HCT116 (cell line): ENCODE measurements around the gene DYNLT1. TPM values are rescaled to one million over a fixed set of nuclear protein-coding genes. Genes with fewer than 3 reads are reported as not detected.
"Not testable (repeated sequence)": the region's sequence is repeated elsewhere in the genome, so short reads cannot be mapped to it uniquely, and the experiment has no call there.

Experiments used
- ATAC-seq: fragments of 200-7000 bp; cut with Tn5 transposase; 2 replicates; pipeline ENCODE4 v1.9.1; 2020; ENCODE audit warnings: mild to moderate bottlenecking, moderate library complexity
- BruUV-seq: library from RNA; stranded (reverse); fragments of 400-500 nt; replicated peaks from 2 replicates; lab custom pipeline; 2021; lab: Mats Ljungman, UMichigan
- CTCF ChIA-PET: fragments of 300-600 bp; sonication (Branson Sonifier 250); formaldehyde crosslinking; loops from one replicate; lab custom pipeline; 2021; ENCODE audit warnings: antibody characterized with exemption; lab: Charles Lee
- POLR2A ChIA-PET: fragments of 300-600, 350-600 bp; sonication (Branson Sonifier 250); formaldehyde crosslinking; loops from one replicate; lab custom pipeline; 2021; ENCODE audit warnings: antibody characterized with exemption; lab: Charles Lee
- RAD21 ChIA-PET, 2 experiments: fragments of 300-600 bp; sonication (Branson Sonifier 250); formaldehyde crosslinking; loops; one replicate each; lab custom pipeline; 2023; ENCODE audit warnings: low total read pairs in 2 of 2; ENCODE audit not compliant: uncharacterized antibody in 2 of 2, unreplicated experiment in 2 of 2, low non-redundant PET in 1 of 2; lab: Charles Lee
- DNase-seq: peaks from one replicate; pipeline ENCODE4 v3.0.0-alpha.2; 2010; ENCODE audit warnings: low read depth, low spot score
- H2AFZ ChIP-seq: fragments of 200-600 bp; shearing (Covaris generic), sonication (generic); 2 replicates; pipeline ENCODE4 v1.6.1; 2017; ENCODE audit warnings: low read depth, mixed run types, mixed read lengths, antibody characterized with exemption, low read length; ENCODE audit not compliant: poor library complexity, severe bottlenecking
- H3K27ac ChIP-seq: 2 replicates; pipeline ENCODE4 v1.5.1; 2012; ENCODE audit warnings: low read depth, low read length
- H3K27me3 ChIP-seq: fragments of 200-600 bp; sonication (generic); 2 replicates; pipeline ENCODE4 v1.6.1; 2016; ENCODE audit warnings: mixed run types, low read length, mixed read lengths; ENCODE audit not compliant: insufficient read depth
- H3K36me3 ChIP-seq, 2 experiments: fragments of 200-500 bp in 1 of 2; fragments of 200-600 bp in 1 of 2; sonication (Bioruptor generic) in 1 of 2; sonication (generic) in 1 of 2; 2 replicates each; pipeline versions ENCODE4 v1.5.1 to v1.6.1; 2014 to 2016; ENCODE audit warnings: low read length in 2 of 2, inconsistent platforms in 1 of 2, mixed read lengths in 1 of 2, mixed run types in 1 of 2; ENCODE audit not compliant: insufficient read depth in 2 of 2, control insufficient read depth in 1 of 2
- H3K4me1 ChIP-seq, 2 experiments: fragments of 200-600 bp in 1 of 2; sonication (generic) in 1 of 2; 2 replicates each; pipeline versions ENCODE4 v1.5.1 to v1.6.1; 2012 to 2017; ENCODE audit warnings: low read length in 2 of 2, inconsistent platforms in 1 of 2, mild to moderate bottlenecking in 1 of 2, mixed read lengths in 1 of 2, mixed run types in 1 of 2, moderate library complexity in 1 of 2; ENCODE audit not compliant: insufficient read depth in 2 of 2, control insufficient read depth in 1 of 2
- H3K4me2 ChIP-seq: fragments of 200-600 bp; sonication (generic); 2 replicates; pipeline ENCODE4 v1.6.1; 2017; ENCODE audit warnings: mixed run types, low read length, mixed read lengths
- H3K4me3 ChIP-seq, 2 experiments: fragments of 200-600 bp in 1 of 2; sonication (generic) in 1 of 2; replicated peaks in 1 of 2; 2 replicates each; pipeline ENCODE4 v1.5.1; 2011 to 2016; ENCODE audit warnings: low read length in 2 of 2, control low read depth in 1 of 2, low read depth in 1 of 2, mild to moderate bottlenecking in 1 of 2, mixed read lengths in 1 of 2, mixed run types in 1 of 2
- H3K79me2 ChIP-seq: fragments of 200-600 bp; sonication (generic); 2 replicates; pipeline ENCODE4 v1.6.1; 2017; ENCODE audit warnings: mild to moderate bottlenecking, mixed run types, low read length, moderate library complexity, mixed read lengths; ENCODE audit not compliant: insufficient read depth
- H3K9ac ChIP-seq: fragments of 200-600 bp; sonication (generic); 2 replicates; pipeline ENCODE4 v1.6.1; 2016; ENCODE audit warnings: low read length, mixed read lengths
- H3K9me2 ChIP-seq: fragments of 200-600 bp; sonication (generic), shearing (Covaris generic); 2 replicates; pipeline ENCODE4 v1.6.1; 2017; ENCODE audit warnings: mixed run types, mild to moderate bottlenecking, moderate library complexity; ENCODE audit not compliant: insufficient read depth
- H3K9me3 ChIP-seq, 2 experiments: fragments of 200-500 bp in 1 of 2; fragments of 200-600 bp in 1 of 2; sonication (Bioruptor generic) in 1 of 2; sonication (generic) in 1 of 2; 2 replicates each; pipeline ENCODE4 v1.6.1; 2014 to 2017; ENCODE audit warnings: low read length in 2 of 2, mixed read lengths in 2 of 2, inconsistent platforms in 1 of 2, low read depth in 1 of 2, mild to moderate bottlenecking in 1 of 2, mixed run types in 1 of 2, moderate library complexity in 1 of 2; ENCODE audit not compliant: control insufficient read depth in 1 of 2, insufficient read depth in 1 of 2
- H4K20me1 ChIP-seq: fragments of 200-600 bp; sonication (generic), shearing (Covaris generic); 2 replicates; pipeline ENCODE4 v1.6.1; 2017; ENCODE audit warnings: mixed run types, mild to moderate bottlenecking, moderate library complexity; ENCODE audit not compliant: insufficient read depth
- EGR1 ChIP-seq: IDR thresholded peaks from 2 replicates; pipeline ENCODE4 v1.6.1; 2012; ENCODE audit warnings: low read depth
- ELF1 ChIP-seq: IDR thresholded peaks from 2 replicates; pipeline ENCODE4 v1.6.1; 2012; ENCODE audit warnings: low read depth, borderline replicate concordance
- EZH2phosphoT487 ChIP-seq: fragments of 200-600 bp; IDR thresholded peaks from 2 replicates; pipeline ENCODE4 v1.6.1; 2018; ENCODE audit warnings: antibody characterized with exemption, borderline replicate concordance
- FOSL1 ChIP-seq: IDR thresholded peaks from 2 replicates; pipeline ENCODE4 v1.6.1; 2012; ENCODE audit warnings: low read depth
- JUND ChIP-seq: IDR thresholded peaks from 2 replicates; pipeline ENCODE4 v1.6.1; 2012
- RAD21 ChIP-seq: IDR thresholded peaks from 2 replicates; pipeline ENCODE4 v1.6.1; 2012; ENCODE audit warnings: low read depth, mild to moderate bottlenecking
- SIN3A ChIP-seq: IDR thresholded peaks from 2 replicates; pipeline ENCODE4 v1.6.1; 2012; ENCODE audit warnings: low read depth
- SP1 ChIP-seq: IDR thresholded peaks from 2 replicates; pipeline ENCODE4 v1.6.1; 2012; ENCODE audit warnings: low read depth
- TCF7L2 ChIP-seq: IDR thresholded peaks from 2 replicates; pipeline ENCODE4 v1.7.0; 2011; ENCODE audit warnings: borderline replicate concordance, inconsistent platforms; ENCODE audit not compliant: insufficient read depth, insufficient read length; ENCODE audit errors: extremely low read depth
- intact Hi-C: fragments of 100-400 bp; cut with micrococcal nuclease; formaldehyde crosslinking; loops from 2 replicates; pipeline ENCODE4 v1.10.0; 2022
- total RNA-seq: library from RNA; stranded (reverse); gene quantifications from one replicate; pipeline ENCODE4 v1.2.1, GENCODE V29; 2021; ENCODE audit not compliant: unreplicated experiment
- TF ChIP-seq, protein P1 (sequence below): IDR thresholded peaks from 2 replicates; pipeline ENCODE4 v1.6.1; 2012
- TF ChIP-seq, protein P2 (sequence below): IDR thresholded peaks from 2 replicates; pipeline ENCODE4 v1.6.1; 2011; ENCODE audit warnings: mild to moderate bottlenecking, low read length, moderate library complexity; ENCODE audit not compliant: insufficient replicate concordance; ENCODE audit errors: extremely low read depth
- TF ChIP-seq, protein P3 (sequence below): IDR thresholded peaks from 2 replicates; pipeline ENCODE4 v1.6.1; 2012; ENCODE audit warnings: low read depth

Gene DYNLT1
- total RNA-seq, 1 experiment from 2014 or later = 239 TPM

DNA sequence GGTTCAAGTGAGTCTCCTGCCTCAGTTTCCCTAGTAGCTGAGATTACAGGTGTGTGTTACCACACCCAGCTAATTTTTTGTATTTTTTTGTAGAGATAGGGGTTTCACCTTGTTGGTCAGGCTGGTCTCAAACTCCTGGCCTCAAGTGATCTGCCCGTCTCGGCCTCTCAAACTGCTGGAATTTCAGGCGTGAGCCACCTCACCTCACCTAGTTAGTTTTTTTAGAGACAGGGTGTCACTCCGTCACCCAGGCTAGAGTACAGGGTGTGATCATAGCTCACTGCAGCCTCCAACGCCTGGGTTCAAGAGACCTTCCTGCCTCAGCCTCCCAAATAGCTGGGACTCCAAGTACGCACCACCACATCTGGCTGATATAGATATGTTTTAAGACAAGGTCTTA is 28.2 kb upstream of the DYNLT1 start:
- Histone ChIP-seq H3K79me2 (no peaks in the 10 kb centered on the region), H3K9me2 (no peaks in the 10 kb centered on the region), H3K27me3 (no peaks in the 10 kb centered on the region), H3K36me3 (no peaks in the 10 kb centered on the region), H3K9me3 (no peaks in the 10 kb centered on the region), H3K4me3 (no peak overlapping the region), H3K4me2 (no peak overlapping the region), H3K9ac (no peak overlapping the region), H3K4me1 (peaks cover 0 to under 1% of the 10 kb centered on the region in 2 experiments; a peak in 2 of 4 replicates), H3K27ac (no peak overlapping the region), H2AFZ (no peak overlapping the region), H4K20me1 (no peaks in the 10 kb centered on the region)
- CTCF ChIA-PET = interaction anchor here (0.9 to 2.0 kb wide), 2 partner anchors 28 to 458 kb away, joined by 3 to 12 read pairs; partner anchors contain the start of gene DYNLT1
- RAD21 ChIA-PET = interaction anchor here in 1 of 2 experiments (0.6 to 1.2 kb wide), 2 partner anchors 27 to 461 kb away, joined by 3 to 5 read pairs; no protein-coding TSS in a partner anchor
- intact Hi-C loops = no loop called here
- TF ChIP-seq, protein P1, sequence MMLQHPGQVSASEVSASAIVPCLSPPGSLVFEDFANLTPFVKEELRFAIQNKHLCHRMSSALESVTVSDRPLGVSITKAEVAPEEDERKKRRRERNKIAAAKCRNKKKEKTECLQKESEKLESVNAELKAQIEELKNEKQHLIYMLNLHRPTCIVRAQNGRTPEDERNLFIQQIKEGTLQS = no peak
- TF ChIP-seq SP1 (no peak), EGR1 (no peak), JUND (no peak), SIN3A (no peak), EZH2phosphoT487 (no peak), TCF7L2 (no peak), RAD21 (no peak), FOSL1 (no peak), ELF1 (no peak)
- TF ChIP-seq, protein P2, sequence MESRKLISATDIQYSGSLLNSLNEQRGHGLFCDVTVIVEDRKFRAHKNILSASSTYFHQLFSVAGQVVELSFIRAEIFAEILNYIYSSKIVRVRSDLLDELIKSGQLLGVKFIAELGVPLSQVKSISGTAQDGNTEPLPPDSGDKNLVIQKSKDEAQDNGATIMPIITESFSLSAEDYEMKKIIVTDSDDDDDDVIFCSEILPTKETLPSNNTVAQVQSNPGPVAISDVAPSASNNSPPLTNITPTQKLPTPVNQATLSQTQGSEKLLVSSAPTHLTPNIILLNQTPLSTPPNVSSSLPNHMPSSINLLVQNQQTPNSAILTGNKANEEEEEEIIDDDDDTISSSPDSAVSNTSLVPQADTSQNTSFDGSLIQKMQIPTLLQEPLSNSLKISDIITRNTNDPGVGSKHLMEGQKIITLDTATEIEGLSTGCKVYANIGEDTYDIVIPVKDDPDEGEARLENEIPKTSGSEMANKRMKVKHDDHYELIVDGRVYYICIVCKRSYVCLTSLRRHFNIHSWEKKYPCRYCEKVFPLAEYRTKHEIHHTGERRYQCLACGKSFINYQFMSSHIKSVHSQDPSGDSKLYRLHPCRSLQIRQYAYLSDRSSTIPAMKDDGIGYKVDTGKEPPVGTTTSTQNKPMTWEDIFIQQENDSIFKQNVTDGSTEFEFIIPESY = no peak
- TF ChIP-seq, protein P3, sequence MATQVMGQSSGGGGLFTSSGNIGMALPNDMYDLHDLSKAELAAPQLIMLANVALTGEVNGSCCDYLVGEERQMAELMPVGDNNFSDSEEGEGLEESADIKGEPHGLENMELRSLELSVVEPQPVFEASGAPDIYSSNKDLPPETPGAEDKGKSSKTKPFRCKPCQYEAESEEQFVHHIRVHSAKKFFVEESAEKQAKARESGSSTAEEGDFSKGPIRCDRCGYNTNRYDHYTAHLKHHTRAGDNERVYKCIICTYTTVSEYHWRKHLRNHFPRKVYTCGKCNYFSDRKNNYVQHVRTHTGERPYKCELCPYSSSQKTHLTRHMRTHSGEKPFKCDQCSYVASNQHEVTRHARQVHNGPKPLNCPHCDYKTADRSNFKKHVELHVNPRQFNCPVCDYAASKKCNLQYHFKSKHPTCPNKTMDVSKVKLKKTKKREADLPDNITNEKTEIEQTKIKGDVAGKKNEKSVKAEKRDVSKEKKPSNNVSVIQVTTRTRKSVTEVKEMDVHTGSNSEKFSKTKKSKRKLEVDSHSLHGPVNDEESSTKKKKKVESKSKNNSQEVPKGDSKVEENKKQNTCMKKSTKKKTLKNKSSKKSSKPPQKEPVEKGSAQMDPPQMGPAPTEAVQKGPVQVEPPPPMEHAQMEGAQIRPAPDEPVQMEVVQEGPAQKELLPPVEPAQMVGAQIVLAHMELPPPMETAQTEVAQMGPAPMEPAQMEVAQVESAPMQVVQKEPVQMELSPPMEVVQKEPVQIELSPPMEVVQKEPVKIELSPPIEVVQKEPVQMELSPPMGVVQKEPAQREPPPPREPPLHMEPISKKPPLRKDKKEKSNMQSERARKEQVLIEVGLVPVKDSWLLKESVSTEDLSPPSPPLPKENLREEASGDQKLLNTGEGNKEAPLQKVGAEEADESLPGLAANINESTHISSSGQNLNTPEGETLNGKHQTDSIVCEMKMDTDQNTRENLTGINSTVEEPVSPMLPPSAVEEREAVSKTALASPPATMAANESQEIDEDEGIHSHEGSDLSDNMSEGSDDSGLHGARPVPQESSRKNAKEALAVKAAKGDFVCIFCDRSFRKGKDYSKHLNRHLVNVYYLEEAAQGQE = no peak
- POLR2A ChIA-PET = interaction anchor here (0.9 to 1.4 kb wide), 2 partner anchors 26 to 28 kb away, joined by 3 to 4 read pairs; partner anchors contain the start of gene DYNLT1
- ATAC-seq = no peak
- DNase-seq = no peak
- no TSS peak for BruUV-seq

DNA sequence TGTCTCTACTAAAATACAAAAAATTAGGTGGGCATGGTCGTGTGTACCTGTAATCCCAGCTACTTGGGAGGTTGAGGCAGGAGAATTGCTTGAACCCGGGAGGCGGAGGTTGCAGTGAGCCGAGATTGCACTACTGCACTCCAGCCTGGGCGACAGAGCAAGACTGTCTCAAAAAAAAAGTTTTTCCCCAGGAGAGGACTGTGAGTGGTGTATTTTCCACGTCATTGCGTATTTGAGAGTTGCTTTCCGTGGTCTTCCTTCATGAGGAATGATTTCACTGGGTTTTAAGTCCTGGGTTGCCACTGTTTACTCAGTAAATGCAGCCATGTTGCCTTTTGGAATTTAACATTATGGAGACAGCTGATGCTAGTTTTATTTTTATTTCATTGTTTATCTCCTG is 27.6 kb upstream of the DYNLT1 start:
- BruUV-seq, H4K20me1 ChIP-seq, ATAC-seq, H3K4me2 ChIP-seq, H3K9me2 ChIP-seq, H3K27me3 ChIP-seq, H2AFZ ChIP-seq, H3K27ac ChIP-seq, H3K9ac ChIP-seq, intact Hi-C loops, H3K79me2 ChIP-seq, H3K9me3 ChIP-seq, H3K4me1 ChIP-seq, DNase-seq, H3K36me3 ChIP-seq, H3K4me3 ChIP-seq: not testable (repeated sequence)
- POLR2A ChIA-PET = interaction anchor here (0.9 to 1.4 kb wide), 2 partner anchors 26 to 28 kb away, joined by 3 to 4 read pairs; partner anchors contain the start of gene DYNLT1
- CTCF ChIA-PET = interaction anchor here (0.9 to 2.0 kb wide), 3 partner anchors 18 to 458 kb away, joined by 3 to 12 read pairs (median 3); partner anchors contain the start of gene DYNLT1
- RAD21 ChIA-PET = interaction anchor here in 1 of 2 experiments (0.6 to 1.2 kb wide), 2 partner anchors 26 to 460 kb away, joined by 3 to 5 read pairs; no protein-coding TSS in a partner anchor
